Measurements from ENCODE around the gene TSPO.
A peak's percentile ranks its signal among the peaks of the same experiment; 100 is the strongest.

TSPO gene

GRCh38 chr22:43181321-43182076 lies 30.1 kb downstream of the TSPO start:
- H3K4me1 ChIP-seq (ENCODE audit: insufficient read depth, low read length) = peaks cover 13% of the 10 kb centered on the region
- H2AFZ ChIP-seq (ENCODE audit: low read depth, low read length) = no peak overlapping the region
- no peak overlapping the region for H3K4me3 ChIP-seq (ENCODE audit: low read length)
- H3K9me3 ChIP-seq (ENCODE audit: low read length) = peaks cover 2% of the 10 kb centered on the region
- peaks cover 38% of the 10 kb centered on the region for H3K36me3 ChIP-seq (ENCODE audit: insufficient read depth, low read length)
- H3K27me3 ChIP-seq (ENCODE audit: insufficient read depth, low read length) = no peaks in the 10 kb centered on the region

GRCh38 chr22:43182118-43182517 lies 30.8 kb downstream of the TSPO start:
- H2AFZ ChIP-seq (ENCODE audit: low read depth, low read length) = no peak overlapping the region
- H3K27me3 ChIP-seq (ENCODE audit: insufficient read depth, low read length) = no peaks in the 10 kb centered on the region
- peaks cover 2% of the 10 kb centered on the region for H3K9me3 ChIP-seq (ENCODE audit: low read length)
- H3K4me3 ChIP-seq (ENCODE audit: low read length) = no peak overlapping the region
- peaks cover 38% of the 10 kb centered on the region for H3K36me3 ChIP-seq (ENCODE audit: insufficient read depth, low read length)
- H3K4me1 ChIP-seq (ENCODE audit: insufficient read depth, low read length) = peaks cover 13% of the 10 kb centered on the region

- H3K9me3 ChIP-seq (ENCODE audit: low read length) = peaks cover 2% of the 10 kb centered on the region
- H3K27me3 ChIP-seq (ENCODE audit: insufficient read depth, low read length) = no peaks in the 10 kb centered on the region
Observed at GRCh38 chr22:43182726-43183125, 31.4 kb downstream of the TSPO start.

GRCh38 chr22:43183496-43184277 lies 32.3 kb downstream of the TSPO start:
- Histone ChIP-seq H2AFZ (ENCODE audit: low read depth, low read length) (no peak overlapping the region), H3K9me3 (ENCODE audit: low read length) (peaks cover 1% of the 10 kb centered on the region), H3K27me3 (ENCODE audit: insufficient read depth, low read length) (no peaks in the 10 kb centered on the region), H3K4me3 (ENCODE audit: low read length) (no peak overlapping the region), H3K36me3 (ENCODE audit: insufficient read depth, low read length) (peaks cover 27% of the 10 kb centered on the region), H3K4me1 (ENCODE audit: insufficient read depth, low read length) (peaks cover 17% of the 10 kb centered on the region)

More at GRCh38 chr22:43182726-43183125, 31.4 kb downstream of the TSPO start:
- H3K4me3 ChIP-seq (ENCODE audit: low read length) = no peak overlapping the region
- H3K4me1 ChIP-seq (ENCODE audit: insufficient read depth, low read length) = peaks cover 15% of the 10 kb centered on the region
- peaks cover 33% of the 10 kb centered on the region for H3K36me3 ChIP-seq (ENCODE audit: insufficient read depth, low read length)
- H2AFZ ChIP-seq (ENCODE audit: low read depth, low read length) = no peak overlapping the region

- Histone ChIP-seq H3K4me3 (ENCODE audit: low read length) (peak overlapping the region; percentile 90), H3K36me3 (ENCODE audit: insufficient read depth, low read length) (peaks cover 13% of the 10 kb centered on the region), H3K9me3 (ENCODE audit: low read length) (no peaks in the 10 kb centered on the region), H3K4me1 (ENCODE audit: insufficient read depth, low read length) (peaks cover 21% of the 10 kb centered on the region), H3K27me3 (ENCODE audit: insufficient read depth, low read length) (peaks cover 2% of the 10 kb centered on the region), H2AFZ (ENCODE audit: low read depth, low read length) (no peak overlapping the region)
Observed at GRCh38 chr22:43185860-43186261, 34.5 kb downstream of the TSPO start.

GRCh38 chr22:43186272-43187170 lies 35.2 kb downstream of the TSPO start, which contains the start of gene TTLL12:
TTLL12 (minus strand) TSS chr22:43187134; CDS start chr22:43187069, 65 bp downstream.
- no peaks in the 10 kb centered on the region for H3K9me3 ChIP-seq (ENCODE audit: low read length)
- H3K27me3 ChIP-seq (ENCODE audit: insufficient read depth, low read length) = peaks cover 5% of the 10 kb centered on the region
- H3K4me1 ChIP-seq (ENCODE audit: insufficient read depth, low read length) = peaks cover 21% of the 10 kb centered on the region
- peak within 1 kb of the TSS; percentile 82 for H2AFZ ChIP-seq (ENCODE audit: low read depth, low read length)
- peaks cover 7% of the 10 kb centered on the region for H3K36me3 ChIP-seq (ENCODE audit: insufficient read depth, low read length)
- H3K4me3 ChIP-seq (ENCODE audit: low read length) = peak within 1 kb of the TSS; percentile 90

GRCh38 chr22:43187171-43188099 lies 36.1 kb downstream of the TSPO start:
- peak overlapping the region; percentile 82 for H2AFZ ChIP-seq (ENCODE audit: low read depth, low read length)

GRCh38 chr22:43188829-43189545 lies 37.6 kb downstream of the TSPO start:
- H3K4me3 ChIP-seq (ENCODE audit: low read length) = no peak overlapping the region
- H3K27me3 ChIP-seq (ENCODE audit: insufficient read depth, low read length) = peaks cover 7% of the 10 kb centered on the region
- no peaks in the 10 kb centered on the region for H3K9me3 ChIP-seq (ENCODE audit: low read length)

More at GRCh38 chr22:43187171-43188099, 36.1 kb downstream of the TSPO start:
- Histone ChIP-seq H3K9me3 (ENCODE audit: low read length) (no peaks in the 10 kb centered on the region), H3K4me3 (ENCODE audit: low read length) (peak overlapping the region; percentile 65), H3K36me3 (ENCODE audit: insufficient read depth, low read length) (peaks cover 5% of the 10 kb centered on the region), H3K27me3 (ENCODE audit: insufficient read depth, low read length) (peaks cover 5% of the 10 kb centered on the region), H3K4me1 (ENCODE audit: insufficient read depth, low read length) (peaks cover 21% of the 10 kb centered on the region)

GRCh38 chr22:43191831-43192230 lies 40.5 kb downstream of the TSPO start:
- Histone ChIP-seq H3K27me3 (ENCODE audit: insufficient read depth, low read length) (peaks cover 7% of the 10 kb centered on the region), H3K4me1 (ENCODE audit: insufficient read depth, low read length) (peaks cover 8% of the 10 kb centered on the region), H2AFZ (ENCODE audit: low read depth, low read length) (no peak overlapping the region), H3K4me3 (ENCODE audit: low read length) (no peak overlapping the region), H3K9me3 (ENCODE audit: low read length) (no peaks in the 10 kb centered on the region), H3K36me3 (ENCODE audit: insufficient read depth, low read length) (no peaks in the 10 kb centered on the region)

More at GRCh38 chr22:43188829-43189545, 37.6 kb downstream of the TSPO start:
- Histone ChIP-seq H2AFZ (ENCODE audit: low read depth, low read length) (no peak overlapping the region), H3K36me3 (ENCODE audit: insufficient read depth, low read length) (no peaks in the 10 kb centered on the region), H3K4me1 (ENCODE audit: insufficient read depth, low read length) (peaks cover 21% of the 10 kb centered on the region)

GRCh38 chr22:43197271-43197941 lies 46.0 kb downstream of the TSPO start:
- no peaks in the 10 kb centered on the region for H3K9me3 ChIP-seq (ENCODE audit: low read length)
- H3K36me3 ChIP-seq (ENCODE audit: insufficient read depth, low read length) = no peaks in the 10 kb centered on the region
- H2AFZ ChIP-seq (ENCODE audit: low read depth, low read length) = no peak overlapping the region
- peaks cover 4% of the 10 kb centered on the region for H3K4me1 ChIP-seq (ENCODE audit: insufficient read depth, low read length)
- H3K4me3 ChIP-seq (ENCODE audit: low read length) = no peak overlapping the region
- peaks cover 12% of the 10 kb centered on the region for H3K27me3 ChIP-seq (ENCODE audit: insufficient read depth, low read length)

- H3K9me3 ChIP-seq (ENCODE audit: low read length) = no peaks in the 10 kb centered on the region
- no peak overlapping the region for H2AFZ ChIP-seq (ENCODE audit: low read depth, low read length)
- H3K36me3 ChIP-seq (ENCODE audit: insufficient read depth, low read length) = no peaks in the 10 kb centered on the region
- peaks cover 4% of the 10 kb centered on the region for H3K4me1 ChIP-seq (ENCODE audit: insufficient read depth, low read length)
- no peak overlapping the region for H3K4me3 ChIP-seq (ENCODE audit: low read length)
- H3K27me3 ChIP-seq (ENCODE audit: insufficient read depth, low read length) = peaks cover 12% of the 10 kb centered on the region
Observed at GRCh38 chr22:43198126-43198525, 46.8 kb downstream of the TSPO start.
